SU-DHL-6 (cell line): ENCODE data around the gene SRD5A1.

Experiments used
- EZH2phosphoT487 ChIP-seq: fragments of 200-600 bp; sonication (generic), shearing (Covaris generic); conservative IDR thresholded peaks from 2 replicates; pipeline ENCODE4 v1.6.1; 2018; ENCODE audit warnings: mild to moderate bottlenecking, antibody characterized with exemption, low read length, moderate library complexity, mixed read lengths
- TF ChIP-seq, protein P1 (sequence below): fragments of 200-600 bp; sonication (generic); IDR thresholded peaks from one replicate; pipeline ENCODE4 v1.5.1; 2017; ENCODE audit warnings: antibody characterized with exemption, mild to moderate bottlenecking, low read length, moderate library complexity; ENCODE audit not compliant: insufficient read depth, poor library complexity, severe bottlenecking

DNA sequence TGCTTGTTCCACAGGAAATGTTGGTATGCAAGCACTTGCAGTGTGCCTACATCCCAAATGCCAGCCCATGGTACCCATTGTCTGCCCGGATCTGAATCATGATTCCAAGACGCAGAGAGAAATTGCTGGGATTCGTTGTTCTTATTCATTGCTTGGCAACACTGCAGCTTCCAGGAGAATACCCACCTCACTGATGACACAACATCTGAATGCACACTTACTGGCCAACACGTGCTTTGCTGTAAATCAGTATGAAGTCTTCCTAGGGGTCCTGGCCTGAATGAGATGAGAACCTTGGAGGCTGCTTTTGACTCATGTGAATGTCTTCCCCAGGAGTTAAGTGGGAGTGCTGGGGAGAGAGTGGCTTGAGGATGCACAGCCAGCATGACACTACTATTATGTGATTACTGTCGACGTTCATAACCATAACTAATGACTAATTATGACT, 11.6 kb downstream of the SRD5A1 start:
- TF ChIP-seq, protein P1, sequence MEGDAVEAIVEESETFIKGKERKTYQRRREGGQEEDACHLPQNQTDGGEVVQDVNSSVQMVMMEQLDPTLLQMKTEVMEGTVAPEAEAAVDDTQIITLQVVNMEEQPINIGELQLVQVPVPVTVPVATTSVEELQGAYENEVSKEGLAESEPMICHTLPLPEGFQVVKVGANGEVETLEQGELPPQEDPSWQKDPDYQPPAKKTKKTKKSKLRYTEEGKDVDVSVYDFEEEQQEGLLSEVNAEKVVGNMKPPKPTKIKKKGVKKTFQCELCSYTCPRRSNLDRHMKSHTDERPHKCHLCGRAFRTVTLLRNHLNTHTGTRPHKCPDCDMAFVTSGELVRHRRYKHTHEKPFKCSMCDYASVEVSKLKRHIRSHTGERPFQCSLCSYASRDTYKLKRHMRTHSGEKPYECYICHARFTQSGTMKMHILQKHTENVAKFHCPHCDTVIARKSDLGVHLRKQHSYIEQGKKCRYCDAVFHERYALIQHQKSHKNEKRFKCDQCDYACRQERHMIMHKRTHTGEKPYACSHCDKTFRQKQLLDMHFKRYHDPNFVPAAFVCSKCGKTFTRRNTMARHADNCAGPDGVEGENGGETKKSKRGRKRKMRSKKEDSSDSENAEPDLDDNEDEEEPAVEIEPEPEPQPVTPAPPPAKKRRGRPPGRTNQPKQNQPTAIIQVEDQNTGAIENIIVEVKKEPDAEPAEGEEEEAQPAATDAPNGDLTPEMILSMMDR: no peak
- no peak for TF ChIP-seq EZH2phosphoT487
